Measurements from ENCODE around the gene NRXN2.

GRCh38 chr11:64605244-64605560 lies 117.8 kb downstream of the NRXN2 start:
- no peak for TF ChIP-seq CTCF (IDR thresholded peaks at IDR 0.05)
- TF ChIP-seq POLR2A (IDR thresholded peaks at IDR 0.05) = no peak
